Stimulated activated CD4-positive, alpha-beta T cell treated with anti-CD3 and anti-CD28 coated beads, TNF-alpha, amount 100 ng/mL, for 4 hours (primary cell): ENCODE results near the gene SHISA4.
"Not testable (repeated sequence)": the region's sequence is repeated elsewhere in the genome, so short reads cannot be mapped to it uniquely, and the experiment has no call there.

Source experiments
- DNase-seq, 3 experiments: peaks; one replicate each; pipeline ENCODE4 v3.0.0-alpha.2; 2020; ENCODE audit warnings: low read depth in 3 of 3

Gene SHISA4

GRCh38 chr1:201898240-201898894 is 9.7 kb downstream of the SHISA4 start:
- DNase-seq, result no peak

- DNase-seq, result no peak
Measured at GRCh38 chr1:201898992-201899391, 10.3 kb downstream of the SHISA4 start.

GRCh38 chr1:201899683-201900429 is 11.2 kb downstream of the SHISA4 start:
- no peak for DNase-seq

- no peak for DNase-seq
Measured at GRCh38 chr1:201900476-201900875, 11.8 kb downstream of the SHISA4 start.

- not testable (repeated sequence) for DNase-seq
Measured at GRCh38 chr1:201901036-201901435, 12.3 kb downstream of the SHISA4 start.

GRCh38 chr1:201902198-201902597 is 13.5 kb downstream of the SHISA4 start:
- no peak for DNase-seq

- no peak for DNase-seq
Measured at GRCh38 chr1:201903135-201903534, 14.4 kb downstream of the SHISA4 start.

- DNase-seq, result no peak
Measured at GRCh38 chr1:201904579-201904978, 15.9 kb downstream of the SHISA4 start.

GRCh38 chr1:201905234-201905890 is 16.7 kb downstream of the SHISA4 start:
- no peak for DNase-seq

GRCh38 chr1:201906336-201906735 is 17.6 kb downstream of the SHISA4 start:
- no peak for DNase-seq

GRCh38 chr1:201907621-201908020 is 18.9 kb downstream of the SHISA4 start:
- no peak for DNase-seq

- DNase-seq, result no peak
Measured at GRCh38 chr1:201911826-201912571, 23.3 kb downstream of the SHISA4 start.

GRCh38 chr1:201912832-201913231 is 24.1 kb downstream of the SHISA4 start:
- no peak for DNase-seq

- DNase-seq, result no peak
Measured at GRCh38 chr1:201914456-201915235, 25.9 kb downstream of the SHISA4 start.

- DNase-seq, result no peak
Measured at GRCh38 chr1:201916649-201917249, 28.1 kb downstream of the SHISA4 start.

- no peak for DNase-seq
Measured at GRCh38 chr1:201917362-201918033, 28.8 kb downstream of the SHISA4 start.

- DNase-seq, result no peak
Measured at GRCh38 chr1:201918343-201918742, 29.6 kb downstream of the SHISA4 start.

GRCh38 chr1:201921952-201922558 is 33.4 kb downstream of the SHISA4 start:
- DNase-seq, result no peak

GRCh38 chr1:201925301-201925567 is 36.5 kb downstream of the SHISA4 start:
- no peak for DNase-seq

GRCh38 chr1:201925981-201926645 is 37.4 kb downstream of the SHISA4 start:
- DNase-seq, result no peak
